GM23338 (cell line): ENCODE measurements around the gene PATE4. TPM values are rescaled to one million over a fixed set of nuclear protein-coding genes. Genes with fewer than 3 reads are reported as not detected.

Experiments
- ATAC-seq: fragments of 200-7000 bp; cut with Tn5 transposase; 3 replicates; pipeline ENCODE4 v1.9.1; 2020
- DNase-seq: peaks from one replicate; pipeline ENCODE4 v3.0.0-alpha.2; 2015; ENCODE audit warnings: low spot score
- H2AFZ ChIP-seq: fragments of 200-600 bp; sonication (generic); 2 replicates; pipeline ENCODE4 v1.8.0; 2016; ENCODE audit warnings: antibody characterized with exemption, mild to moderate bottlenecking, moderate library complexity
- H3F3A ChIP-seq: fragments of 200-600 bp; sonication (generic); replicated peaks from 2 replicates; pipeline ENCODE4 v1.8.0; 2017; ENCODE audit warnings: antibody characterized with exemption, mixed run types, low read depth
- H3K27ac ChIP-seq: fragments of 200-600 bp; sonication (generic); 2 replicates; pipeline ENCODE4 v1.6.1; 2016; ENCODE audit warnings: low read depth
- H3K27me3 ChIP-seq: fragments of 200-600 bp; sonication (generic); 2 replicates; pipeline ENCODE4 v1.8.0; 2016; ENCODE audit warnings: mild to moderate bottlenecking, mixed run types, moderate library complexity; ENCODE audit not compliant: insufficient read depth
- H3K36me3 ChIP-seq: fragments of 200-600 bp; sonication (generic); 2 replicates; pipeline ENCODE4 v1.8.0; 2016; ENCODE audit warnings: mild to moderate bottlenecking; ENCODE audit not compliant: insufficient read depth
- H3K4me1 ChIP-seq: fragments of 200-600 bp; sonication (generic); 2 replicates; pipeline ENCODE4 v1.8.0; 2016; ENCODE audit warnings: mild to moderate bottlenecking, moderate library complexity; ENCODE audit not compliant: insufficient read depth
- H3K4me2 ChIP-seq: fragments of 200-600 bp; sonication (generic); 2 replicates; pipeline ENCODE4 v1.7.1; 2017; ENCODE audit warnings: mixed run types
- H3K4me3 ChIP-seq: fragments of 200-600 bp; sonication (generic); 2 replicates; pipeline ENCODE4 v1.6.1; 2016; ENCODE audit warnings: mixed run types
- H3K79me2 ChIP-seq: fragments of 200-600 bp; sonication (generic); replicated peaks from 2 replicates; pipeline ENCODE4 v1.8.0; 2017; ENCODE audit warnings: mild to moderate bottlenecking; ENCODE audit not compliant: insufficient read depth
- H3K9me2 ChIP-seq: fragments of 200-600 bp; sonication (generic); 2 replicates; pipeline ENCODE4 v1.8.0; 2017; ENCODE audit not compliant: insufficient read depth
- H4K20me1 ChIP-seq: fragments of 200-600 bp; sonication (generic); replicated peaks from 2 replicates; pipeline ENCODE4 v1.8.0; 2017; ENCODE audit warnings: mild to moderate bottlenecking; ENCODE audit not compliant: insufficient read depth
- H3K27ac Mint-ChIP-seq: 2 replicates; pipeline ENCODE4 v1.8.0; 2020; ENCODE audit warnings: inconsistent platforms, mild to moderate bottlenecking, moderate library complexity, mixed read lengths
- H3K27me3 Mint-ChIP-seq: 3 replicates; pipeline ENCODE4 v1.8.0; 2022; ENCODE audit warnings: low read depth, mild to moderate bottlenecking, moderate library complexity, mixed read lengths, inconsistent platforms; ENCODE audit not compliant: insufficient read depth, poor library complexity
- H3K36me3 Mint-ChIP-seq: 3 replicates; pipeline ENCODE4 v1.8.0; 2021; ENCODE audit warnings: low read depth, mild to moderate bottlenecking, inconsistent platforms, moderate library complexity, mixed read lengths
- H3K4me1 Mint-ChIP-seq: 3 replicates; pipeline ENCODE4 v1.8.0; 2020; ENCODE audit warnings: mild to moderate bottlenecking, inconsistent platforms, mixed read lengths
- H3K4me3 Mint-ChIP-seq: 3 replicates; pipeline ENCODE4 v1.8.0; 2021; ENCODE audit warnings: moderate library complexity, mild to moderate bottlenecking, inconsistent platforms, mixed read lengths
- H3K9me3 Mint-ChIP-seq: 3 replicates; pipeline ENCODE4 v1.8.0; 2020; ENCODE audit warnings: moderate library complexity, mild to moderate bottlenecking, inconsistent platforms, mixed read lengths
- CREB1 ChIP-seq: fragments of 250-450 bp; sonication (Bioruptor Pico); IDR thresholded peaks from 2 replicates; pipeline ENCODE4 v1.5.0; 2020; ENCODE audit warnings: low read depth, mild to moderate bottlenecking, moderate library complexity
- EZH2 ChIP-seq: fragments of 200-600 bp; sonication (generic); IDR thresholded peaks from one replicate; pipeline ENCODE4 v1.8.0; 2017; ENCODE audit warnings: antibody characterized with exemption, mild to moderate bottlenecking, low read depth; ENCODE audit not compliant: unreplicated experiment
- EZH2phosphoT487 ChIP-seq: fragments of 200-600 bp; sonication (generic); IDR thresholded peaks from one replicate; pipeline ENCODE4 v1.8.1; 2018; ENCODE audit warnings: antibody characterized with exemption; ENCODE audit not compliant: unreplicated experiment
- NANOG ChIP-seq: IDR thresholded peaks from 2 replicates; pipeline ENCODE4 v1.6.1; 2016; ENCODE audit warnings: antibody characterized with exemption, borderline replicate concordance
- POLR2AphosphoS5 ChIP-seq: IDR thresholded peaks from 2 replicates; pipeline ENCODE4 v1.6.1; 2016; ENCODE audit warnings: antibody characterized with exemption, low read depth
- STAT1 ChIP-seq: IDR thresholded peaks from one replicate; pipeline ENCODE4 v1.6.1; 2016; ENCODE audit warnings: antibody characterized with exemption; ENCODE audit not compliant: unreplicated experiment
- ZNF114 ChIP-seq: fragments of 250-450 bp; sonication (Bioruptor Pico); IDR thresholded peaks from 2 replicates; pipeline ENCODE4 v1.5.0; 2020; ENCODE audit warnings: mild to moderate bottlenecking, moderate library complexity
- ZNF331 ChIP-seq: fragments of 250-450 bp; sonication (Bioruptor Pico); IDR thresholded peaks from 2 replicates; pipeline ENCODE4 v1.5.0; 2020; ENCODE audit warnings: low read depth, mild to moderate bottlenecking, moderate library complexity
- polyA plus RNA-seq: library from polyadenylated mRNA; unstranded; fragments of >200 nt; fragmentation: Nextera tagmentation; extraction: Ambion mirVana; gene quantifications from 2 replicates; pipeline ENCODE4 v1.2.1, GENCODE V29; 2016
- total RNA-seq: library from RNA; depleted of rRNA; stranded (reverse); fragments of >200 nt; shearing (Covaris generic); gene quantifications from 2 replicates; pipeline ENCODE4 v1.2.3, GENCODE V29; 2014
- TF ChIP-seq, protein P1 (sequence below): IDR thresholded peaks from one replicate; pipeline ENCODE4 v1.6.1; 2018; ENCODE audit warnings: antibody characterized with exemption; ENCODE audit not compliant: unreplicated experiment
- TF ChIP-seq, protein P2 (sequence below), 2 experiments: fragments of 200-600 bp in 1 of 2; sonication (generic) in 1 of 2; conservative IDR thresholded peaks; 2 replicates each; pipeline versions ENCODE4 v1.5.1 to v1.6.1; 2016 to 2017; ENCODE audit warnings: antibody characterized with exemption in 2 of 2, low read depth in 2 of 2, mild to moderate bottlenecking in 2 of 2, moderate library complexity in 1 of 2
- TF ChIP-seq, protein P3 (sequence below): IDR thresholded peaks from 2 replicates; pipeline ENCODE4 v1.6.1; 2016; ENCODE audit warnings: antibody characterized with exemption

The PATE4 gene
- total and polyA plus RNA-seq, 2 experiments from 2014 or later = not detected

- Histone ChIP-seq H3K27ac (no peak overlapping the region), H3K79me2 (no peaks in the 10 kb centered on the region), H3K36me3 (no peaks in the 10 kb centered on the region; the same call in 1 of the 2 replicates), H3K4me3 (no peak overlapping the region), H3F3A (no peaks in the 10 kb centered on the region), H3K27me3 (no peaks in the 10 kb centered on the region), H3K4me1 (no peaks in the 10 kb centered on the region), H2AFZ (peak overlapping the region; percentile 1; the same call in 1 of the 2 replicates), H4K20me1 (no peaks in the 10 kb centered on the region), H3K4me2 (no peak overlapping the region), H3K9me2 (no peaks in the 10 kb centered on the region)
- Mint-ChIP-seq H3K4me3 (no peak overlapping the region), H3K27ac (no peak overlapping the region), H3K27me3 (no peaks in the 10 kb centered on the region), H3K4me1 (0 out of 3 replicates have a peak, but pooled peaks cover 2% of the 10 kb centered on the region), H3K36me3 (peaks cover 10% of the 10 kb centered on the region), H3K9me3 (peaks cover 14% of the 10 kb centered on the region; the same call in 2 of the 3 replicates)
- ATAC-seq (peak; percentile 98), DNase-seq (peak; percentile 91)
- no peak for TF ChIP-seq CREB1 (CRISPR knock-in tag)
- TF ChIP-seq, protein P1, sequence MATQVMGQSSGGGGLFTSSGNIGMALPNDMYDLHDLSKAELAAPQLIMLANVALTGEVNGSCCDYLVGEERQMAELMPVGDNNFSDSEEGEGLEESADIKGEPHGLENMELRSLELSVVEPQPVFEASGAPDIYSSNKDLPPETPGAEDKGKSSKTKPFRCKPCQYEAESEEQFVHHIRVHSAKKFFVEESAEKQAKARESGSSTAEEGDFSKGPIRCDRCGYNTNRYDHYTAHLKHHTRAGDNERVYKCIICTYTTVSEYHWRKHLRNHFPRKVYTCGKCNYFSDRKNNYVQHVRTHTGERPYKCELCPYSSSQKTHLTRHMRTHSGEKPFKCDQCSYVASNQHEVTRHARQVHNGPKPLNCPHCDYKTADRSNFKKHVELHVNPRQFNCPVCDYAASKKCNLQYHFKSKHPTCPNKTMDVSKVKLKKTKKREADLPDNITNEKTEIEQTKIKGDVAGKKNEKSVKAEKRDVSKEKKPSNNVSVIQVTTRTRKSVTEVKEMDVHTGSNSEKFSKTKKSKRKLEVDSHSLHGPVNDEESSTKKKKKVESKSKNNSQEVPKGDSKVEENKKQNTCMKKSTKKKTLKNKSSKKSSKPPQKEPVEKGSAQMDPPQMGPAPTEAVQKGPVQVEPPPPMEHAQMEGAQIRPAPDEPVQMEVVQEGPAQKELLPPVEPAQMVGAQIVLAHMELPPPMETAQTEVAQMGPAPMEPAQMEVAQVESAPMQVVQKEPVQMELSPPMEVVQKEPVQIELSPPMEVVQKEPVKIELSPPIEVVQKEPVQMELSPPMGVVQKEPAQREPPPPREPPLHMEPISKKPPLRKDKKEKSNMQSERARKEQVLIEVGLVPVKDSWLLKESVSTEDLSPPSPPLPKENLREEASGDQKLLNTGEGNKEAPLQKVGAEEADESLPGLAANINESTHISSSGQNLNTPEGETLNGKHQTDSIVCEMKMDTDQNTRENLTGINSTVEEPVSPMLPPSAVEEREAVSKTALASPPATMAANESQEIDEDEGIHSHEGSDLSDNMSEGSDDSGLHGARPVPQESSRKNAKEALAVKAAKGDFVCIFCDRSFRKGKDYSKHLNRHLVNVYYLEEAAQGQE = no peak
- TF ChIP-seq, protein P2, sequence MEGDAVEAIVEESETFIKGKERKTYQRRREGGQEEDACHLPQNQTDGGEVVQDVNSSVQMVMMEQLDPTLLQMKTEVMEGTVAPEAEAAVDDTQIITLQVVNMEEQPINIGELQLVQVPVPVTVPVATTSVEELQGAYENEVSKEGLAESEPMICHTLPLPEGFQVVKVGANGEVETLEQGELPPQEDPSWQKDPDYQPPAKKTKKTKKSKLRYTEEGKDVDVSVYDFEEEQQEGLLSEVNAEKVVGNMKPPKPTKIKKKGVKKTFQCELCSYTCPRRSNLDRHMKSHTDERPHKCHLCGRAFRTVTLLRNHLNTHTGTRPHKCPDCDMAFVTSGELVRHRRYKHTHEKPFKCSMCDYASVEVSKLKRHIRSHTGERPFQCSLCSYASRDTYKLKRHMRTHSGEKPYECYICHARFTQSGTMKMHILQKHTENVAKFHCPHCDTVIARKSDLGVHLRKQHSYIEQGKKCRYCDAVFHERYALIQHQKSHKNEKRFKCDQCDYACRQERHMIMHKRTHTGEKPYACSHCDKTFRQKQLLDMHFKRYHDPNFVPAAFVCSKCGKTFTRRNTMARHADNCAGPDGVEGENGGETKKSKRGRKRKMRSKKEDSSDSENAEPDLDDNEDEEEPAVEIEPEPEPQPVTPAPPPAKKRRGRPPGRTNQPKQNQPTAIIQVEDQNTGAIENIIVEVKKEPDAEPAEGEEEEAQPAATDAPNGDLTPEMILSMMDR (conservative IDR thresholded peaks at IDR 0.05; ENCODE audit: low read depth in 2 of 2) = peak; percentile 89 to 99
- TF ChIP-seq NANOG = no peak
- TF ChIP-seq EZH2phosphoT487 = no peak
- TF ChIP-seq, protein P3, sequence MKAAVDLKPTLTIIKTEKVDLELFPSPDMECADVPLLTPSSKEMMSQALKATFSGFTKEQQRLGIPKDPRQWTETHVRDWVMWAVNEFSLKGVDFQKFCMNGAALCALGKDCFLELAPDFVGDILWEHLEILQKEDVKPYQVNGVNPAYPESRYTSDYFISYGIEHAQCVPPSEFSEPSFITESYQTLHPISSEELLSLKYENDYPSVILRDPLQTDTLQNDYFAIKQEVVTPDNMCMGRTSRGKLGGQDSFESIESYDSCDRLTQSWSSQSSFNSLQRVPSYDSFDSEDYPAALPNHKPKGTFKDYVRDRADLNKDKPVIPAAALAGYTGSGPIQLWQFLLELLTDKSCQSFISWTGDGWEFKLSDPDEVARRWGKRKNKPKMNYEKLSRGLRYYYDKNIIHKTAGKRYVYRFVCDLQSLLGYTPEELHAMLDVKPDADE = no peak
- TF ChIP-seq STAT1 = no peak
- TF ChIP-seq ZNF114 (CRISPR knock-in tag) = no peak
Observed at GRCh38 chr11:125874556-125875124, 41.5 kb downstream of the PATE4 start.

GRCh38 chr11:125881291-125881690 lies 48.2 kb downstream of the PATE4 start:
- ATAC-seq (no peak), DNase-seq (no peak)
- Histone ChIP-seq H3K27me3 (peaks cover 3% of the 10 kb centered on the region; the same call in 1 of the 2 replicates), H3K9me2 (peaks cover 5% of the 10 kb centered on the region; the same call in 1 of the 2 replicates), H3K27ac (no peak overlapping the region), H2AFZ (no peak overlapping the region), H3F3A (no peaks in the 10 kb centered on the region), H3K4me3 (no peak overlapping the region), H3K4me2 (no peak overlapping the region), H3K4me1 (no peaks in the 10 kb centered on the region), H4K20me1 (no peaks in the 10 kb centered on the region; the same call in 1 of the 2 replicates), H3K79me2 (no peaks in the 10 kb centered on the region), H3K36me3 (no peaks in the 10 kb centered on the region)
- no peak for TF ChIP-seq STAT1
- TF ChIP-seq, protein P1 = no peak
- TF ChIP-seq POLR2AphosphoS5 = no peak
- no peak for TF ChIP-seq NANOG
- no peak for TF ChIP-seq EZH2
- TF ChIP-seq ZNF331 (CRISPR knock-in tag) = no peak
- TF ChIP-seq EZH2phosphoT487 = no peak
- Mint-ChIP-seq H3K27me3 (no peaks in the 10 kb centered on the region), H3K27ac (no peak overlapping the region), H3K36me3 (peaks cover 3% of the 10 kb centered on the region; the same call in 2 of the 3 replicates), H3K9me3 (peaks cover 16% of the 10 kb centered on the region), H3K4me1 (no peaks in the 10 kb centered on the region), H3K4me3 (no peak overlapping the region)
